Endothelial cell of umbilical vein (primary cell): ENCODE data around the gene CXorf38. TPM values are rescaled to one million over a fixed set of nuclear protein-coding genes. Genes with fewer than 3 reads are reported as not detected.

ENCODE experiments used
- BruUV-seq: library from RNA; stranded (reverse); fragments of 400-500 nt; replicated peaks from 2 replicates; lab custom pipeline; 2021; lab: Mats Ljungman, UMichigan
- CTCF ChIA-PET: fragments of 300-600, 350-600 bp; sonication (Branson Sonifier 250); formaldehyde crosslinking; loops from one replicate; lab custom pipeline; 2021; ENCODE audit warnings: antibody characterized with exemption, inconsistent platforms; lab: Charles Lee
- POLR2A ChIA-PET: fragments of 300-600, 350-600 bp; sonication (Branson Sonifier 250); formaldehyde crosslinking; loops from one replicate; lab custom pipeline; 2021; ENCODE audit warnings: antibody characterized with exemption, inconsistent platforms; lab: Charles Lee
- DNase-seq: peaks from one replicate; pipeline ENCODE4 v3.0.0-alpha.2; 2011; ENCODE audit warnings: low read depth, low spot score
- FAIRE-seq: peaks from 2 replicates; lab custom pipeline; 2011; peaks lifted over from hg19 to GRCh38; lab: Jason Lieb, UNC
- H2AFZ ChIP-seq: 2 replicates; pipeline ENCODE4 v1.6.0; 2012; ENCODE audit warnings: low read depth, low read length, control low read depth, inconsistent platforms
- H3K27ac ChIP-seq: 2 replicates; pipeline ENCODE4 v1.5.1; 2011; ENCODE audit warnings: low read depth, mild to moderate bottlenecking, control low read depth, low read length, moderate library complexity; ENCODE audit not compliant: insufficient read depth
- H3K27me3 ChIP-seq, 2 experiments: 2 replicates each; pipeline versions ENCODE4 v1.6.0 to v1.6.1; 2011; ENCODE audit warnings: low read length in 2 of 2, mixed read lengths in 1 of 2; ENCODE audit not compliant: control insufficient read depth in 2 of 2, insufficient read depth in 2 of 2
- H3K36me3 ChIP-seq, 2 experiments: 2 replicates in 1 of 2; 3 replicates in 1 of 2; pipeline ENCODE4 v1.5.1; 2011; ENCODE audit warnings: low read length in 2 of 2, mild to moderate bottlenecking in 1 of 2, moderate library complexity in 1 of 2; ENCODE audit not compliant: control insufficient read depth in 2 of 2, insufficient read depth in 2 of 2; ENCODE audit errors: extremely low read depth in 1 of 2
- H3K4me1 ChIP-seq: 3 replicates; pipeline ENCODE4 v1.5.1; 2011; ENCODE audit warnings: mild to moderate bottlenecking, low read length; ENCODE audit not compliant: control insufficient read depth, insufficient read depth; ENCODE audit errors: extremely low read depth
- H3K4me2 ChIP-seq: 2 replicates; pipeline ENCODE4 v1.6.1; 2011; ENCODE audit warnings: low read length, control low read depth, mixed read lengths; ENCODE audit not compliant: insufficient read depth
- H3K4me3 ChIP-seq, 3 experiments: fragments of 200-600 bp in 1 of 3; sonication (generic), shearing (Covaris generic) in 1 of 3; replicated peaks in 1 of 3; 2 replicates each; pipeline ENCODE4 v1.5.1; 2011 to 2016; ENCODE audit warnings: control low read depth in 3 of 3, low read length in 3 of 3, mild to moderate bottlenecking in 2 of 3, inconsistent platforms in 1 of 3, low read depth in 1 of 3, moderate library complexity in 1 of 3; ENCODE audit not compliant: insufficient read depth in 1 of 3
- H3K79me2 ChIP-seq: 2 replicates; pipeline ENCODE4 v1.6.0; 2012; ENCODE audit warnings: low read length, inconsistent platforms; ENCODE audit not compliant: control insufficient read depth, insufficient read depth
- H3K9ac ChIP-seq: replicated peaks from 2 replicates; pipeline ENCODE3; 2011; ENCODE audit warnings: low read length, control low read depth; ENCODE audit not compliant: insufficient read depth; ENCODE audit errors: extremely low read depth
- H3K9me1 ChIP-seq: replicated peaks from 3 replicates; pipeline ENCODE4 v1.6.0; 2011; ENCODE audit warnings: mild to moderate bottlenecking, low read length; ENCODE audit not compliant: control insufficient read depth, insufficient read depth; ENCODE audit errors: extremely low read depth
- H3K9me3 ChIP-seq: replicated peaks from 2 replicates; pipeline ENCODE4 v1.5.1; 2012; ENCODE audit warnings: low read length, inconsistent platforms; ENCODE audit not compliant: control insufficient read depth, insufficient read depth
- H4K20me1 ChIP-seq: replicated peaks from 2 replicates; pipeline ENCODE3; 2011; ENCODE audit warnings: mild to moderate bottlenecking, low read length; ENCODE audit not compliant: control insufficient read depth, insufficient read depth; ENCODE audit errors: extremely low read depth
- EZH2 ChIP-seq: IDR thresholded peaks from 2 replicates; pipeline ENCODE4 v1.6.1; 2012; ENCODE audit warnings: borderline replicate concordance, low read depth, mild to moderate bottlenecking, moderate library complexity, low read length, inconsistent platforms; ENCODE audit not compliant: severe bottlenecking
- FOS ChIP-seq: IDR thresholded peaks from 2 replicates; pipeline ENCODE4 v1.6.1; 2011; ENCODE audit warnings: mild to moderate bottlenecking, low read length, moderate library complexity, borderline replicate concordance; ENCODE audit not compliant: insufficient read depth
- GATA2 ChIP-seq: IDR thresholded peaks from 2 replicates; pipeline ENCODE4 v1.7.0; 2011; ENCODE audit warnings: low read depth, mild to moderate bottlenecking, moderate library complexity, mixed read lengths, low read length; ENCODE audit not compliant: insufficient read length, insufficient read depth
- JUN ChIP-seq: IDR thresholded peaks from 2 replicates; pipeline ENCODE4 v1.6.1; 2011; ENCODE audit warnings: borderline replicate concordance, low read depth; ENCODE audit not compliant: insufficient read length, insufficient read depth
- MAX ChIP-seq: IDR thresholded peaks from 2 replicates; pipeline ENCODE4 v1.6.1; 2011; ENCODE audit not compliant: insufficient read depth, insufficient read length
- POLR2AphosphoS5 ChIP-seq: IDR thresholded peaks from 2 replicates; pipeline ENCODE4 v1.6.1; 2012; ENCODE audit warnings: low read depth, mild to moderate bottlenecking, control low read depth, low read length, moderate library complexity; ENCODE audit not compliant: insufficient read depth
- dilution Hi-C: fragments of 300-500 bp; cut with MboI; formaldehyde crosslinking; loops from one replicate; pipeline ENCODE4 v1.15.0; 2019; ENCODE audit warnings: low sequenced_read_pairs; ENCODE audit not compliant: extremely low pct_ligation_motif_present
- intact Hi-C: fragments of 100-400 bp; cut with micrococcal nuclease; formaldehyde crosslinking; loops from one replicate; pipeline ENCODE4 v1.10.0; 2022
- polyA plus RNA-seq, 4 experiments: library from polyadenylated mRNA; depleted of rRNA in 3 of 4; stranded (reverse) in 3 of 4; unstranded in 1 of 4; fragments of >200 nt; gene quantifications; 2 replicates each; pipeline versions ENCODE4 v1.2.1 to v1.2.3, GENCODE V29; 2011 to 2012; ENCODE audit warnings: missing spikeins in 1 of 4
- total RNA-seq: library from RNA; stranded (reverse); gene quantifications from 2 replicates; pipeline ENCODE4 v1.2.3, GENCODE V29; 2021

Gene CXorf38
- total and polyA plus RNA-seq, 2 donors (not counting 3 experiments of a cell fraction or from before 2014, with no cell fraction given) = 5.9 to 12.4 TPM

GRCh38 chrX:40644821-40645358, 2.5 kb downstream of the CXorf38 start:
- Histone ChIP-seq H3K36me3 (no peaks in the 10 kb centered on the region), H3K9ac (peak overlapping the region; percentile 68), H3K27me3 (no peaks in the 10 kb centered on the region), H3K4me2 (peak overlapping the region; percentile 95), H3K27ac (peak overlapping the region; percentile 80), H3K4me3 (peak overlapping the region; percentile 29 to 74 (median 45)), H3K79me2 (peaks cover 54% of the 10 kb centered on the region), H4K20me1 (no peaks in the 10 kb centered on the region), H2AFZ (peak overlapping the region; percentile 62), H3K9me3 (no peaks in the 10 kb centered on the region), H3K4me1 (peaks cover 21% of the 10 kb centered on the region), H3K9me1 (no peaks in the 10 kb centered on the region)
- CTCF ChIA-PET = interaction anchor here (0.5 to 3.2 kb wide), 2 partner anchors 101 to 387 kb away, joined by 3 to 22 read pairs; no protein-coding TSS in a partner anchor
- POLR2A ChIA-PET = no interaction called here
- DNase-seq (peak; percentile 71), FAIRE-seq (peak; percentile 87)
- no TSS peak for BruUV-seq
- TF ChIP-seq POLR2AphosphoS5 = peak; percentile 9
- TF ChIP-seq GATA2 = no peak
- no peak for TF ChIP-seq JUN
- no peak for TF ChIP-seq MAX
- TF ChIP-seq EZH2 = no peak
- no peak for TF ChIP-seq FOS
- dilution Hi-C loops = no loop called here
- intact Hi-C loops = loop anchor here (2.0 kb wide), 1 partner anchor 64 kb away; the partner anchor contains the start of gene ATP6AP2
